Endothelial cell of umbilical vein (primary cell): ENCODE measurements around the gene CLCNKA. TPM values are rescaled to one million over a fixed set of nuclear protein-coding genes. Genes with fewer than 3 reads are reported as not detected.

Source experiments
- BruUV-seq: library from RNA; stranded (reverse); fragments of 400-500 nt; replicated peaks from 2 replicates; lab custom pipeline; 2021; lab: Mats Ljungman, UMichigan
- CTCF ChIA-PET: fragments of 300-600, 350-600 bp; sonication (Branson Sonifier 250); formaldehyde crosslinking; loops from one replicate; lab custom pipeline; 2021; ENCODE audit warnings: antibody characterized with exemption, inconsistent platforms; lab: Charles Lee
- POLR2A ChIA-PET: fragments of 300-600, 350-600 bp; sonication (Branson Sonifier 250); formaldehyde crosslinking; loops from one replicate; lab custom pipeline; 2021; ENCODE audit warnings: antibody characterized with exemption, inconsistent platforms; lab: Charles Lee
- DNase-seq: peaks from one replicate; pipeline ENCODE4 v3.0.0-alpha.2; 2011; ENCODE audit warnings: low read depth, low spot score
- FAIRE-seq: peaks from 2 replicates; lab custom pipeline; 2011; peaks lifted over from hg19 to GRCh38; lab: Jason Lieb, UNC
- H2AFZ ChIP-seq: 2 replicates; pipeline ENCODE4 v1.6.0; 2012; ENCODE audit warnings: low read depth, low read length, control low read depth, inconsistent platforms
- H3K27ac ChIP-seq: 2 replicates; pipeline ENCODE4 v1.5.1; 2011; ENCODE audit warnings: low read depth, mild to moderate bottlenecking, control low read depth, low read length, moderate library complexity; ENCODE audit not compliant: insufficient read depth
- H3K27me3 ChIP-seq, 2 experiments: 2 replicates each; pipeline versions ENCODE4 v1.6.0 to v1.6.1; 2011; ENCODE audit warnings: low read length in 2 of 2, mixed read lengths in 1 of 2; ENCODE audit not compliant: control insufficient read depth in 2 of 2, insufficient read depth in 2 of 2
- H3K36me3 ChIP-seq, 2 experiments: 2 replicates in 1 of 2; 3 replicates in 1 of 2; pipeline ENCODE4 v1.5.1; 2011; ENCODE audit warnings: low read length in 2 of 2, mild to moderate bottlenecking in 1 of 2, moderate library complexity in 1 of 2; ENCODE audit not compliant: control insufficient read depth in 2 of 2, insufficient read depth in 2 of 2; ENCODE audit errors: extremely low read depth in 1 of 2
- H3K4me1 ChIP-seq: 3 replicates; pipeline ENCODE4 v1.5.1; 2011; ENCODE audit warnings: mild to moderate bottlenecking, low read length; ENCODE audit not compliant: control insufficient read depth, insufficient read depth; ENCODE audit errors: extremely low read depth
- H3K4me2 ChIP-seq: 2 replicates; pipeline ENCODE4 v1.6.1; 2011; ENCODE audit warnings: low read length, control low read depth, mixed read lengths; ENCODE audit not compliant: insufficient read depth
- H3K4me3 ChIP-seq, 3 experiments: fragments of 200-600 bp in 1 of 3; sonication (generic), shearing (Covaris generic) in 1 of 3; replicated peaks in 1 of 3; 2 replicates each; pipeline ENCODE4 v1.5.1; 2011 to 2016; ENCODE audit warnings: control low read depth in 3 of 3, low read length in 3 of 3, mild to moderate bottlenecking in 2 of 3, inconsistent platforms in 1 of 3, low read depth in 1 of 3, moderate library complexity in 1 of 3; ENCODE audit not compliant: insufficient read depth in 1 of 3
- H3K79me2 ChIP-seq: 2 replicates; pipeline ENCODE4 v1.6.0; 2012; ENCODE audit warnings: low read length, inconsistent platforms; ENCODE audit not compliant: control insufficient read depth, insufficient read depth
- H3K9ac ChIP-seq: replicated peaks from 2 replicates; pipeline ENCODE3; 2011; ENCODE audit warnings: low read length, control low read depth; ENCODE audit not compliant: insufficient read depth; ENCODE audit errors: extremely low read depth
- H3K9me1 ChIP-seq: replicated peaks from 3 replicates; pipeline ENCODE4 v1.6.0; 2011; ENCODE audit warnings: mild to moderate bottlenecking, low read length; ENCODE audit not compliant: control insufficient read depth, insufficient read depth; ENCODE audit errors: extremely low read depth
- H3K9me3 ChIP-seq: replicated peaks from 2 replicates; pipeline ENCODE4 v1.5.1; 2012; ENCODE audit warnings: low read length, inconsistent platforms; ENCODE audit not compliant: control insufficient read depth, insufficient read depth
- H4K20me1 ChIP-seq: replicated peaks from 2 replicates; pipeline ENCODE3; 2011; ENCODE audit warnings: mild to moderate bottlenecking, low read length; ENCODE audit not compliant: control insufficient read depth, insufficient read depth; ENCODE audit errors: extremely low read depth
- CTCF ChIP-seq, 2 donors: IDR thresholded peaks; 1 replicate in 1 of 2; 2 replicates in 1 of 2; pipeline ENCODE4 v1.5.1; 2011; ENCODE audit warnings: low read length in 2 of 2, mild to moderate bottlenecking in 2 of 2, moderate library complexity in 2 of 2, control low read depth in 1 of 2, inconsistent platforms in 1 of 2, low read depth in 1 of 2; ENCODE audit not compliant: insufficient read depth in 1 of 2; ENCODE audit errors: extremely low read depth in 1 of 2
- EZH2 ChIP-seq: IDR thresholded peaks from 2 replicates; pipeline ENCODE4 v1.6.1; 2012; ENCODE audit warnings: borderline replicate concordance, low read depth, mild to moderate bottlenecking, moderate library complexity, low read length, inconsistent platforms; ENCODE audit not compliant: severe bottlenecking
- GATA2 ChIP-seq: IDR thresholded peaks from 2 replicates; pipeline ENCODE4 v1.7.0; 2011; ENCODE audit warnings: low read depth, mild to moderate bottlenecking, moderate library complexity, mixed read lengths, low read length; ENCODE audit not compliant: insufficient read length, insufficient read depth
- JUN ChIP-seq: IDR thresholded peaks from 2 replicates; pipeline ENCODE4 v1.6.1; 2011; ENCODE audit warnings: borderline replicate concordance, low read depth; ENCODE audit not compliant: insufficient read length, insufficient read depth
- MAX ChIP-seq: IDR thresholded peaks from 2 replicates; pipeline ENCODE4 v1.6.1; 2011; ENCODE audit not compliant: insufficient read depth, insufficient read length
- MYC ChIP-seq: IDR thresholded peaks from one replicate; pipeline ENCODE4 v1.6.1; 2011; ENCODE audit warnings: mild to moderate bottlenecking, low read depth, low read length
- POLR2A ChIP-seq: IDR thresholded peaks from 2 replicates; pipeline ENCODE4 v1.6.1; 2012; ENCODE audit warnings: low read depth, mild to moderate bottlenecking, control low read depth, low read length
- POLR2AphosphoS5 ChIP-seq: IDR thresholded peaks from 2 replicates; pipeline ENCODE4 v1.6.1; 2012; ENCODE audit warnings: low read depth, mild to moderate bottlenecking, control low read depth, low read length, moderate library complexity; ENCODE audit not compliant: insufficient read depth
- dilution Hi-C: fragments of 300-500 bp; cut with MboI; formaldehyde crosslinking; loops from one replicate; pipeline ENCODE4 v1.15.0; 2019; ENCODE audit warnings: low sequenced_read_pairs; ENCODE audit not compliant: extremely low pct_ligation_motif_present
- intact Hi-C: fragments of 100-400 bp; cut with micrococcal nuclease; formaldehyde crosslinking; loops from one replicate; pipeline ENCODE4 v1.10.0; 2022
- polyA plus RNA-seq, 4 experiments: library from polyadenylated mRNA; depleted of rRNA in 3 of 4; stranded (reverse) in 3 of 4; unstranded in 1 of 4; fragments of >200 nt; gene quantifications; 2 replicates each; pipeline versions ENCODE4 v1.2.1 to v1.2.3, GENCODE V29; 2011 to 2012; ENCODE audit warnings: missing spikeins in 1 of 4
- total RNA-seq: library from RNA; stranded (reverse); gene quantifications from 2 replicates; pipeline ENCODE4 v1.2.3, GENCODE V29; 2021

The CLCNKA gene
- total and polyA plus RNA-seq, 2 donors (not counting 3 experiments of a cell fraction or from before 2014, with no cell fraction given), result not detected

GRCh38 chr1:16072095-16072494 is 50.3 kb downstream of the CLCNKA start:
- Histone ChIP-seq H3K36me3 (no peaks in the 10 kb centered on the region), H3K9me3 (no peaks in the 10 kb centered on the region), H3K9ac (no peak overlapping the region), H3K27me3 (peaks cover 0 to 3% of the 10 kb centered on the region in 2 experiments), H3K27ac (no peak overlapping the region), H3K9me1 (no peaks in the 10 kb centered on the region), H3K4me1 (peaks cover 13% of the 10 kb centered on the region), H3K79me2 (no peaks in the 10 kb centered on the region), H3K4me3 (no peak overlapping the region), H2AFZ (no peak overlapping the region), H3K4me2 (no peak overlapping the region), H4K20me1 (no peaks in the 10 kb centered on the region)
- intact Hi-C loops (no loop called here), dilution Hi-C loops (no loop called here)
- BruUV-seq, result no TSS peak
- POLR2A ChIA-PET, result no interaction called here
- TF ChIP-seq MAX (no peak), GATA2 (no peak)
- DNase-seq, result no peak
- CTCF ChIA-PET, result interaction anchor here (1.3 to 13.2 kb wide), 5 partner anchors 11 to 291 kb away, joined by 3 to 179 read pairs (median 12); no protein-coding TSS in a partner anchor
- FAIRE-seq, result no peak

GRCh38 chr1:16072616-16073484 is 51.0 kb downstream of the CLCNKA start:
- no peaks in the 10 kb centered on the region for H3K9me3 ChIP-seq
- H3K9ac ChIP-seq, result peak overlapping the region; percentile 15
- ChIA-PET CTCF (interaction anchor here (0.5 to 13.2 kb wide), 33 partner anchors 8 to 548 kb away, joined by 3 to 179 read pairs (median 4); partner anchors contain the start of genes EPHA2 and HSPB7), POLR2A (interaction anchor here (1.1 kb wide), 1 partner anchor 295 kb away, joined by 3 read pairs; no protein-coding TSS in a partner anchor)
- H3K79me2 ChIP-seq, result no peaks in the 10 kb centered on the region
- H3K4me2 ChIP-seq, result peak overlapping the region; percentile 40
- intact Hi-C loops (loop anchor here (1.0 kb wide), 1 partner anchor 64 kb away; no protein-coding TSS in a partner anchor), dilution Hi-C loops (no loop called here)
- H4K20me1 ChIP-seq, result no peaks in the 10 kb centered on the region
- H3K4me3 ChIP-seq, result peak overlapping the region; percentile 12 to 37 (median 23)
- H2AFZ ChIP-seq, result peak overlapping the region; percentile 85
- FAIRE-seq, result no peak
- no peak overlapping the region for H3K27ac ChIP-seq
- peaks cover 13% of the 10 kb centered on the region for H3K4me1 ChIP-seq
- no peaks in the 10 kb centered on the region for H3K27me3 ChIP-seq
- no peaks in the 10 kb centered on the region for H3K36me3 ChIP-seq
- no peaks in the 10 kb centered on the region for H3K9me1 ChIP-seq
- no TSS peak for BruUV-seq
- no peak for DNase-seq
- TF ChIP-seq CTCF (IDR thresholded peaks at IDR 0.05; ENCODE audit: extremely low read depth in 1 of 2, insufficient read depth in 1 of 2, low read depth in 1 of 2, low read length in 2 of 2) (peak in 1 of 2 donors; percentile 33), JUN (no peak), MYC (no peak), EZH2 (no peak), POLR2AphosphoS5 (no peak), POLR2A (no peak)
